Fibroblast of villous mesenchyme (primary cell): ENCODE results near the gene OXSR1. TPM values are rescaled to one million over a fixed set of nuclear protein-coding genes. Genes with fewer than 3 reads are reported as not detected.
"Not testable (repeated sequence)": the region's sequence is repeated elsewhere in the genome, so short reads cannot be mapped to it uniquely, and the experiment has no call there.

Experiments used
- DNase-seq: peaks from one replicate; pipeline ENCODE4 v3.0.0-alpha.2; 2010; ENCODE audit warnings: low read depth
- H3K4me3 ChIP-seq: 2 replicates; pipeline ENCODE4 v1.5.1; 2011; ENCODE audit warnings: low read depth, mild to moderate bottlenecking, low read length
- CTCF ChIP-seq: IDR thresholded peaks from 2 replicates; pipeline ENCODE4 v1.5.1; 2012; ENCODE audit warnings: low read depth, mild to moderate bottlenecking, low read length; ENCODE audit not compliant: insufficient read depth
- total RNA-seq: library from RNA; depleted of rRNA; stranded (reverse); fragments of >200 nt; gene quantifications from 2 replicates; pipeline ENCODE4 v1.2.3, GENCODE V29; 2012

The OXSR1 gene
- total RNA-seq, 1 donor = 68.2 TPM

- H3K4me3 ChIP-seq = no peak overlapping the region
- no peak for DNase-seq
- TF ChIP-seq CTCF = no peak
Observed at GRCh38 chr3:38278841-38279240, 113.5 kb downstream of the OXSR1 start.

DNA sequence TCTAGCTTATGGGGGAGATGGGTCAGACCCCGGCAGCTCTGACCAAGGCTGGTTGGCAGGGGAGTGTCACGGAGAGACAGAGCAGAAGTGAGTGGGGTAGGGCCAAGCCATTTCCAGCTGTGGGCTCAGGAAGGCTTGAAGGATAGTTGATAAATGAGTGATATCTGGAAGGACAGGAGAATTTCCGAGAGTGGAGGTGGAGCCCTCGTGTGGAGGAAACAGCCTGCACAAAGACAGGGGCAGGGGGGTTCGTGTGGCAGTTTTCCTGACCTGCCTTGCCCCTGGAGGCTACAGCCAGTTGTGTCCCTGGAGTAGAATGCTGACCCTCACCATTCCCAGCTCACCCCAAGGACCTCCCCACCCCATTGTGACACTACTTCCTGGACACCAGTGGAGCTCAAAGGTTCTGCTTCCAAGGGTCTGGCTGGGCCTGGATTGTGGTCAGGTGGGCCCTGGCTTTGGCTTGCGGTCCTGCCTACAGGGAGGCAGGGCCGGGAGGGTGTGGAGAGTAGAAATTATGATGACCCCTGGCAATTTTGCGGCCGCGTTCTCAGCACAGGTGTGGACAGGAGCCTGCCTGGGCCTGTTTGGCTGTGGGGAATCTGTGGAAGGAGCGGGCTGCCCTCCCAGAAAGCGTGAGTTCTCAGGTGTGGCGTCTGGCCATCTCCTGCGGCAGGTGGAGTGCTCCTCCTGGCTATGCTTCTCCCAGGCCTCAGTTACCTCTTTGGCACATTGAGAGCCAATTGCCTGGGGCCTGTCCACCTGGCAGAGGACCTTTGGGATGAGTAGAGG lies 116.8 kb downstream of the OXSR1 start, which contains the start of gene SLC22A14:
Gene SLC22A14, plus strand, starts transcription at position 400 of the 792 bp plus-strand sequence. CDS start 23,733 bp downstream, outside the sequence.
- no peak within 1 kb of the TSS for H3K4me3 ChIP-seq
- DNase-seq = no peak
- no peak for TF ChIP-seq CTCF

DNA sequence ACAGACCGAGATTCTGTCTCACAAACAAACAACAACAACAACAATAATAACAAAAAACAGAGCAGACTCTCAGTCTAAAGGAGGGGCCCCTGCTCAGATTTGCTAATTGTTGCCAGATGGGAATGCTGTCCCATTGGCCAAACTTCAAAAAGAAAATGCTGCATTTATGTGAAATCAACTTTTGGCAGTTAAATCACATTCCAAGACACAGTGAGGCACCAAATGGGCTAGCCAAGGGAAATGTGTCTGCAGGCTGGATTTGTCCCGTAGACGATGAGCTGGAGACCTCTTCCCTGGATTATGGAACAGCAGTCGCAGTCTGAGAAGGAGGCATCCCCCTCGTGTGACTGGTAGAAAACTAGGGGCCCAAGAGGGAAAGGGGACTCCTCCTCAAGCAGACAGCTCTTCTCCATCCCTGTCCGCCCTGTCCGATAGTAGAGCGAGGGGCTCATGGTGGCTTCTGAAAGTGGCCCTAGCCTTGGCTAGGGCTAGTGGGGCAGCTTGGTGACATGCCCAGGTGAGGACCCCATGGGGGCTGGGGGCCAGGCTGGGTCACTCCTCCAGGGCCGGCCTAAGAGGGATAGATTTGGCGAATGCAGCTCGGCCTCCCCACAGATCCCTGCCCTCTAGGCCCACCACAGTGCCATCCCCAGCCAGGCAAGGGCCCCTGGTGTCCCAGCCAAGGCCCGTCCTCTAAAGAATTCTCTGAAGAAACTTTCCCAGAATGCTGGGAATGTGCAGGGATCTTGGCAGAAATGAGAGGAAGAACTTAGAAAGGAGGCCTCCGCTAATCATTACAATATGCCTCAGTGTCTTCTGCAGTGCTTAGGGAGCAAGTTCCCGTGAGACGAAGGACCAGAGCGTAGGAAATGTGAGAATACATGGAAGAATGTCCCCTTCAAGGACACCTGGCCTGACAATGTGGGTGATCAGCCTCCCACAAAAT lies 118.7 kb downstream of the OXSR1 start:
- peak; percentile 47 for DNase-seq
- no peak overlapping the region for H3K4me3 ChIP-seq
- TF ChIP-seq CTCF = no peak

- TF ChIP-seq CTCF = no peak
- H3K4me3 ChIP-seq = no peak overlapping the region
- no peak for DNase-seq
Observed at GRCh38 chr3:38284756-38285150, 119.4 kb downstream of the OXSR1 start.

- not testable (repeated sequence) for H3K4me3 ChIP-seq, DNase-seq
Observed at GRCh38 chr3:38289286-38290217, 124.2 kb downstream of the OXSR1 start.

GRCh38 chr3:38297053-38297452 lies 131.7 kb downstream of the OXSR1 start:
- not testable (repeated sequence) for DNase-seq, H3K4me3 ChIP-seq

GRCh38 chr3:38297537-38297936 lies 132.2 kb downstream of the OXSR1 start:
- no peak for DNase-seq
- TF ChIP-seq CTCF = no peak
- H3K4me3 ChIP-seq = no peak overlapping the region
